Epithelial cell of proximal tubule (primary cell): Measurements from ENCODE around the gene ANKRD63. TPM values are rescaled to one million over a fixed set of nuclear protein-coding genes. Genes with fewer than 3 reads are reported as not detected.

ENCODE experiments used
- DNase-seq: peaks from one replicate; pipeline ENCODE4 v3.0.0-alpha.2; 2011; ENCODE audit warnings: low read depth
- H3K4me3 ChIP-seq: 2 replicates; pipeline ENCODE4 v1.5.1; 2011; ENCODE audit warnings: low read depth, mild to moderate bottlenecking, low read length
- CTCF ChIP-seq: conservative IDR thresholded peaks from 2 replicates; pipeline ENCODE4 v1.5.1; 2012; ENCODE audit warnings: low read depth, mild to moderate bottlenecking, low read length
- total RNA-seq: library from RNA; depleted of rRNA; stranded (reverse); fragments of >200 nt; gene quantifications from 2 replicates; pipeline ENCODE4 v1.2.3, GENCODE V29; 2015

ANKRD63 gene
- total RNA-seq, 1 donor from 2014 or later = not detected

GRCh38 chr15:40244961-40245523 is 37.8 kb downstream of the ANKRD63 start:
- no peak for TF ChIP-seq CTCF
- no peak for DNase-seq

GRCh38 chr15:40243126-40243810 is 39.6 kb downstream of the ANKRD63 start:
- no peak for TF ChIP-seq CTCF
- no peak for DNase-seq
- H3K4me3 ChIP-seq = no peak overlapping the region

More at GRCh38 chr15:40244961-40245523, 37.8 kb downstream of the ANKRD63 start:
- no peak overlapping the region for H3K4me3 ChIP-seq

GRCh38 chr15:40242601-40243000 is 40.3 kb downstream of the ANKRD63 start:
- TF ChIP-seq CTCF = no peak
- no peak for DNase-seq

GRCh38 chr15:40242213-40242599 is 40.7 kb downstream of the ANKRD63 start:
- DNase-seq = no peak

More at GRCh38 chr15:40242601-40243000, 40.3 kb downstream of the ANKRD63 start:
- no peak overlapping the region for H3K4me3 ChIP-seq

GRCh38 chr15:40241269-40242212 is 41.3 kb downstream of the ANKRD63 start:
- no peak for DNase-seq
- H3K4me3 ChIP-seq = no peak overlapping the region
- TF ChIP-seq CTCF = no peak

More at GRCh38 chr15:40242213-40242599, 40.7 kb downstream of the ANKRD63 start:
- TF ChIP-seq CTCF = no peak
- no peak overlapping the region for H3K4me3 ChIP-seq

GRCh38 chr15:40240619-40241221 is 42.1 kb downstream of the ANKRD63 start:
- H3K4me3 ChIP-seq = peak overlapping the region; percentile 6
- DNase-seq = no peak
- TF ChIP-seq CTCF = no peak
